ENCODE results near the gene PDE4D. TPM values are rescaled to one million over a fixed set of nuclear protein-coding genes. Genes with fewer than 3 reads are reported as not detected.
A peak's percentile ranks its signal among the peaks of the same experiment; 100 is the strongest.
"Not testable (repeated sequence)": the region's sequence is repeated elsewhere in the genome, so short reads cannot be mapped to it uniquely, and the experiment has no call there.

PDE4D gene
- polyA plus RNA-seq, 1 donor, result 23.1 TPM

- DNase-seq, result no peak
Observed at GRCh38 chr5:59607138-59607765, 286.3 kb downstream of the PDE4D start.

- no peak for DNase-seq
Observed at GRCh38 chr5:59605915-59606314, 287.6 kb downstream of the PDE4D start.

DNA sequence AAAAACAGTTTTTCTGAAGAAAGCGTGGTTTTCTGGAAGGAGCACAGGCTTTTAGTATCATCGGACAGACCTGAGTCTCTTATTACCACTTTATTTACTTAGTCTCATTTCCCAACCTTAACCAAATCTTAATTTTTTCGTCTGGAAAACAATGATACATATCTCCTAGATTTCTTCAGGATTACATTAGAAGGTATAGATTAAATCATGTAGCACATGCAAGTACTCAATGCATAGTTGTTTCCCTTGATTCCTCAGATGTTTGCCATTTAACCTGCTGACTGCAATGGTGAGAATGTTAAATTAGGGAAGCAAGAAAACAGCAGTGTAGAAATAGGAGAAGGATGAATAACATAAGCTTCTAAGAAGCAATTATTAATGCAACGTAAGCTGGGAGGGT is 289.4 kb downstream of the PDE4D start:
- no peak for DNase-seq

GRCh38 chr5:59600998-59601397 is 292.5 kb downstream of the PDE4D start:
- no peak for DNase-seq

DNA sequence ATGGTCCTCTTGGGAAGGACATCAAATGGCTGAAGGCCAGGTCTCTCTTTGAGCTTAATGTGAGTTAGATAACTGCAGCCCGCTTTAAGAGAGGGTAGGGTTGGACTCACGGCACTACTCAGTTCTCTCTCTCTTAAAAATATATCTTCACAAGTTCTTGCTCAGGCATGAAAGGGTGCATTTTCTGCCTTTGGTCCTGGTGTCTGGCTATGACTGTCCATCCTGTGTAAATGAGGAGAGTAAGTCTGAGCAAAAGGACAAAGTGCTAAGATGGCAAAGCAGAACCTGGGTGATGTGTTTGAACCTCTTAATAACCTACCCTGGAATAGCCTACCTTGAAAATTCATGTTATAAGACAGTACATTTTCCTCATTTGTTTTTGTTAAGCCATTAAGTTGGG is 293.4 kb downstream of the PDE4D start:
- DNase-seq, result no peak

DNA sequence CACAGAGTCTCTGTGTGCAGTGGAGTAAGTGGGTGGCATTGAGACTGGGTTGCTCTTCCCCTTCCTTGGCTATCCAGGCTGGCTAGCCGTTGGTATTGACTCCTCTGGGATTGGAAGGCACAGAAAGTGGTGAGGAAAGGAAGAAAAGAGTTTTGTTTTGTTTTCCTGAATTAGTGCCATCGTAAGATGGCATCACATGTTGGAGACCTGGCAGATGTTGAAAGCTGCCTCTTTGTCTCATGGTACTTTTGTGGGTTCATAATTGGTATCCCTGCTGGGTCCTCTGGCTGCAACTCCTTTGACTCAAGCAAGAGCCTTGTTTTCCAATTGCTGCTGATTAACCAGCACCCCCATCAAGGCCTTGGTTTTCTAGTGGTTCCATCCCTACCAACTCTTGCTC is 293.8 kb downstream of the PDE4D start:
- no peak for DNase-seq

- no peak for DNase-seq
Observed at GRCh38 chr5:59598547-59598874, 295.0 kb downstream of the PDE4D start.

DNA sequence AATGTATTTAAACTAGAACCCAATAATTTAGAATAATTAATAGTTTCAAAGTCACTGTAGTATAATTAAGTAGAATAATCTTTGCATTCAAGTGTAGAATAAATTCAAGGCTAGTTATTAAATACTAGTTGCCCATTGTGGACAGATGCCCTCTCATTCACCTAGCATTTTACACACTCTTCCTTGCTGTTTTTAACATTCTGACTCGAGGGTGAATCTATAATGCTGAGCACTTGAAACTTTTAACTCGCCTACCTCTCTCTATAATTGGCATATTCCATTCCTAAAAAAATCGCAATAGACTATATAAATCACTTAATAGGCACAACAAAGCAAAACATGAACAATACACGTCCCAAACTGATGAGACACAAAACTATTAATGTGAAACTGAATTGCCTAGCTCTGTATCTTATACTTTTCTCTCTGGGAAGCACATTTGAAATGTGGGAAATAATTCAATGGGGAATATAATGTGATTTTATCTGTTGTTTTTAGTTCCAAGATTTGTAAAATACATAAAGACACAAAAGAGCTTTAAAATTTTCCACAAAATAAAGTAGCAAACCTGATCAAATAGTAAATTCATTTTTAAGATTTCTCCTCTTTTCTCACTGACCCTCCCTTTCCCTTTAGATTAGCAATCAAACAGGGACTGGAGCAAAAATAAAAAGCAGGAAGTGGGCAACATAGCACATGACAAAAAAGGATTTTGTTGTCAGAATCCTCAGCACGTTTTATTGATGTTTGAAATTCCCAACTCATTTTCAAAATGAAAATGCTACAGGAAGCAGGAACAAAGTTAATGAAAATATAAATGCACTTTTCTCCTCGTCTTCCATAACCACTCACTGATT is 295.6 kb downstream of the PDE4D start:
- DNase-seq, result no peak

DNA sequence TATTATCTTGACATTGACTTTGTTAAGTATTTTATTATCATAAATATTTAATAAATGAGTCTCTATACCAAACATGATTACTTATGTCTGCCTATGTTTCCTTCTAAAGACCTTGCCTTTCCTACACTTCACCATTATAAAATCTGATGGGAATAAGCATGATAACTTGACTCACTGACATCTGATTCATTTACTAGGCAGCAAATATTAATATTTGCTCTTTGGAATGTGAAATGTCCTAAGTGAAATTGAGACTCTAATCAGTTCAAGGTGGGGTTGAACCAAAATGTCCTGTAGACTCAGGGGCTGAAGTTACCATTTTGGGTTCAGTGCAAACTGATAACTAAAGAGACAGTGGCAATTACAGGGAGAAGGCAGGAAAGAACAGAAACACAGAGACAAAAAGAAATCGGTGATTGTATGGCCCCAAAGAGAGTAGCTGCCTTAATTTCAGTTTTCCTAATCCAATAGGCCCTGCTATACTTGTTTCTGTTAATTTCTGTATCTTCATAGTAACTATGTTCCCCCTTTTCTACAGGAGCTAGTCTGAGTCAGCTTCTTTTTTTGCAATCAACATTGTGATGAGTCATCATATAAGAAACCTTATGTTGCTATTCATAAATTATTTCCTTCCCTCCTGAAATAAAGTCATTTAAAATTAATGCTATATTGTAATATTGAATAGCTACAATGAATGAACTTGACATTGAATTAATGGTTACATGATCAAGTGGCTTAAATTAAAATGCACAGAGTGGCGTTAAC is 296.8 kb downstream of the PDE4D start:
- no peak for DNase-seq

GRCh38 chr5:59594118-59594517 is 299.4 kb downstream of the PDE4D start:
- not testable (repeated sequence) for DNase-seq

- no peak for DNase-seq
Observed at GRCh38 chr5:59593439-59594007, 300.0 kb downstream of the PDE4D start.

DNA sequence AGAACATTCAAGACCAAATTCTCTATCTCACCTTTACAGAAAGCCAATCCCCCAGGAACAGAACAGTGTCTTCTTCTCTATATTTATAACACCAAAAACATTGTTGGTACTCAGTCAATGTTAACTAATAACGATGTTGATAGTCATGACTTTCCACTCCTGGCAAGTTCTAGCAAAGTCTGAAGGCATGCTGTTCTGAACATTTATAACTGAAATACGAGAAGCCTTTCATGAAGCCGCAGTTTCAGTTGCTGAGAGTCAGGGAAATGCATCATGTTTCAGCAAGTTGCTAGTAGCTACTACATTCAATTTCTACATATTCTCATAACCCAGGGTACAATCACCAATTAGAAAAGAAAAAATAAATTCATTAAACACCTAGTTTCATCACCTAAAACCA is 301.4 kb downstream of the PDE4D start:
- DNase-seq, result peak; percentile 50

GRCh38 chr5:59591162-59591561 is 302.4 kb downstream of the PDE4D start:
- no peak for DNase-seq

- no peak for DNase-seq
Observed at GRCh38 chr5:59588922-59589321, 304.6 kb downstream of the PDE4D start.

DNA sequence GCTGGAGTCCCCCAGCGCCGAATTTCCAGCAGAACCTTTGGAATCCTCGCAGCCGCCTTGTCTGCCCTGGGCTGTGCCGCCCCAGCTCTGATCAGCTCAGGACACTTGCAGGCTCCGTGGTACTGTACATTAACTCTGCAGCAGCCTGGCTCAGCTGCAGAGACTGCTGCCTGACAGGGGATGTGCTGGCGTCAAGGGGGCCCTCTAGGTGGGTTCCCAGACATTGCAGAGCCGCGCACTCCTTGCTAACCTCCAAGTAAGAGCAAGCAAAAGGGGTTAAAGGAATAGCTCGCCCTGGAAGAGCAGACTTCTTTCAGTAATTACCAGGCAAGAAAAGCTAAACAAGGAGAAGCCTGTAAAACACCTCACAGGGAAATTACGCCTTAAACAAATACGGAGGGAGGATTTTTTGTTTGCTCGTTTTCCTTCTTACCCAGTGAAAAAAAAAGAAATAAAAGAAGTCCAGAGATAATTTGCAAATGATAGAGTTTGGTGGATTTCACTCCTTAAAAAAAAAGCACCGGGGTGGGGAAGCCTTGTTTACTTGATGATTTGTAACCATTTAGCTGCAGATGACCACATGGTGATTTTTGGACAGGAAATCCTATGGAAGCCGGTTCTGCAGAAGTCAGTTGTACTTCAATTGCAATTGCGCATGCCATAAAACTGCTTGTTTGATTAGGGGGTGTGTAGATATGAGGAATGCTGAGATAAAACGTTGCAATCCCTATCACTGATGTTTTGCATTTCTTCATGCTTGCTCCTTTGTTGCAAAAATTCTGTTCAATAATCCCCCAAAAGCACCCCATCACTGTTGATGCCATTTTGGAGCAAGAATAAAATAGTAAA is 305.8 kb downstream of the PDE4D start:
- DNase-seq, result peak; percentile 76

DNA sequence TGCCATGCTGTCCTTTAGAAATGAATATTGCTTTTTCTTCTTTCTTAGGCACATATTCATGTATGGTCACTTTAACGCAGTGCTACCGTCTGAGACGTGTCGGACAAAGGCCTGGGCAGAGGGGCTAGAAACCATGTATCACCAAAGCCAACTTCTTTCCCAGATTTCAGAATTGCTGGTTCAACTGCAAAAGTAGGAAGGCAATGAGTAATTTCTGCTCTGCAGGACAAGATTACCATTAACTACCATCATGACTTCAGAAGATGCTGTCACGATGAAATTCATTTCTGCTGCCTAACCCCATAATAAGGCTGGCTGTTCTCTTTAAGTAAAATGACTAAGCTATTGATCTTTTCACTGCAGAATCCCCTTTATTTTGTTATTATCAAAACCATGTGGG is 306.7 kb downstream of the PDE4D start:
- no peak for DNase-seq

- DNase-seq, result no peak
Observed at GRCh38 chr5:59584858-59585846, 308.4 kb downstream of the PDE4D start.

DNA sequence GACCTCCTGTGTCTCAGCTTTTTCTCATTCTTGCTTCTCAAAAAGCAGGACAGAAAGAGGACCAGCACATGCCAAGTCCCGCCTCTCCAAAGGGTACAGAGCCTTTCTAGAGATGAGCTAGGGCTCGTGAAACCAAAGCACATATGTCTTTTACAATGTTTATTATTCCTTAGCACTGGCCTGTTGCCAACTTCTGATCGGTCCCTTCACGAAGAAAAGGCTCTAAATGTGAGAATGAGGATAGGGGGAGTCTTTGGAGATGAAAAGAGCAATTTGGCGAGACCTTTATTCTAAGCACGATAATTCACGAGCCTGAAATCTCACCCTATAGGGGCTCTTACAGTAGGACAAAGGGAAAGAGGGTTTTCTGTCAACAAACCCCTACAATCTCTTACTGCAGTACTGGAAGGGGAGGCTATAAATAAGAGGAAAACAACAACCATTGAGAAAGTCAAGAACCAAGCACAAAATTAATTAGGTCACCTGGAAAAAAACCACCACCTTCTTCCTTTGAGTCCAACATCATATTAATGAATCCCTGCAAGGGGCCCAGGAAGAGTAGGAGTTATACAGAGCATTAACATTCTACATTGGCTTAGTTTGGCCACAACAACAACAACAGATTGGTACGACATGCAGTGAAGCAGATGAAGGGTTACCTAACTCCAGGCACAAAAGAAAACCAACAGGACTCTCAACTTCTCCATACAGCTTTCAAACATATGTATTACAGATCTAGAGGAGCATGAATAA is 309.5 kb downstream of the PDE4D start:
- no peak for DNase-seq

DNA sequence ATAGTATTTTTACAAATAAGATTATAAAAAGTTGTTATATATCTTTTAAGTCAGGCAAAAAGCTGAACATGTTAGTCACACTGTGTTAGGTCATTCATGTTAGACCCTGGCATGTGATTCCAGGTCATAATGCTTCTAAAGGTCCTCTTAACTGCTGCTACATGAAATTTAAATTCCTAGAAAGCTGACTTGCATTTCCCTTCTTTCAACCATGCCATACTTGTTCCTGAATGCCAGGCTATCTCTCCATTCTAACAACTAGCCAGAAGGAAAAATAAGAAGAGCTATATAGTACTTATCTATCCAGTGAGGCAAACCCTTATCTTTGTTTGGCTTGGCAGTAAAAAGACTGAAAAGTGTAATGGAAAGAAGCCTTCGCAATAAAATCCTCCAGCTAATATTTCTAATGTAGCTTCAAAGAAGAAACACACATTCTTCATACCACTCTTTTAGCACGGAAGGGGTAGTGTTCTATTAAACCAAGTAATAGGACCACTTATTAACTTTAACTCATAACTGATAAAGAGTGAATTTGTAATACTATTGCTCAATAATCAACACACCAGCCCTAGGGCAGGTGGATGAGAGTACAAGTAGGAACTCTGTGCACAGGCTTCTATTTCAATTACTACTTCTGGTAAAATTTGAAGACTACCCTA is 310.2 kb downstream of the PDE4D start:
- DNase-seq, result no peak

Measured in left kidney (tissue), 2 donors.